Measurements from ENCODE around the gene SEPTIN3. TPM values are rescaled to one million over a fixed set of nuclear protein-coding genes. Genes with fewer than 3 reads are reported as not detected.

Gene SEPTIN3
- total RNA-seq, 1 donor from 2014 or later, result 8.2 TPM

DNA sequence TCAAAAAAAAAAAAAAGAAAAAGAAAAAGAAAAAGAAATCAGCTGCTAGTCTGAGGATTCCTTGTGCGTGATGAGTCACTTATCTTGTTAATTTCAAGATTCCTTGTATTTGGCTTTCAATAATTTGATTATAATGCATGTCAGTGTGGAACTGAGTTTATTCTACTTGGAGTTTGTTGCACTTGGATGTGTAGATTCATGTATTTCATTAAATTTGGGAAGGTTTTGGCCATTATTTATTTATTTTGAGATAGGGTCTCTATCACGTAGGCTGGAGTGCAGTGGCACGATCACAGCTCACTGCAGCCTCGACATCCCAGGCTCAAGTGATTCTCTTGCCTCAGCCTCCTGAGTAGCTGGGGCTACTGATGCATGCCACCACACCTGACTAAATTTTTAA, 44.1 kb downstream of the SEPTIN3 start:
- intact Hi-C loops (cut with micrococcal nuclease), result no loop called here

DNA sequence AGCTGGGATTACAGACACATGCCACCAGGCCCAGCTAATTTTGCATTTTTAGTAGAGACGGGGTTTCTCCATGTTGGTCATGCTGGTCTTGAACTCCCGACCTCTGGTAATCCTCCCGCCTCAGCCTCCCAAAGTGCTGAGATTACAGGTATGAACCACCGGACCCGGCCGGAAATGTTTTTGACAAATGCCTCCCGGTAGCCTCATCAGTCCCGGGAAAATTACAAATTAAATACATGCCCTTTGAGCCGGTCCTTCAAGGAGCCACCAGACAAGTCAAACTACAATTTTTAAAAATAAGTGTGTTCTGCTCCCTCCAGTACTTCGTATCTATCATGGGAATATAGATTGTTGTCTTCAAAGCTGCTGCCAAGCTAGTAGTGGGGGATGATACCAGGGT, 46.9 kb downstream of the SEPTIN3 start:
- intact Hi-C loops (cut with micrococcal nuclease), result no loop called here

DNA sequence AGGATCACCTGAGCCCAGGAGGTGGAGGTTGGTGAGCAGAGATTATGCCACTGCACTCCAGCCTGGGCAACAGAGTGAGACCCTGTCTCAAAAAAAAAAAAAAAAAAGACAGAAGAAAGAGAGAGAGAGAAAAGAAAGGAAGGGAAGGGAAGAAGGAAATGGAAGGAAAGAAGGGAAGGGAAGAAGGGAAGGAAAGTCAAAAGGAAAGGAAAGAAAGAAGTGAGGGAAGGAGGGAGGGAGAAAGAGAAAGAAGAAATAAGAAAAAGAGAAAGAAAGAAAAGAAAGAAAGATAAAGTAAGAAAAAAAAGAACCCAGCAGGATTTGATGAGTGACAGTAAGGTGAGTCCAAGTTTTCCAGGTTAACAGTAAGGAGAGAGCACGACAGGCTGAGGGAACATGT, 49.0 kb downstream of the SEPTIN3 start:
- intact Hi-C loops (cut with micrococcal nuclease), result no loop called here

Other genes with a start within 250 kb of the SEPTIN3 start
- gene CCDC134, start 168.8 kb upstream of the SEPTIN3 start, total RNA-seq, result 16.4 and 16.5 TPM in 2 replicates
- gene SREBF2, start 136.3 kb upstream of the SEPTIN3 start, total RNA-seq, result 156 and 160 TPM in 2 replicates
- 0.90 and 1.2 TPM in 2 replicates for gene SHISA8, start 54.4 kb upstream of the SEPTIN3 start, total RNA-seq
- gene TNFRSF13C, start 42.6 kb upstream of the SEPTIN3 start, total RNA-seq, result 1.1 and 1.7 TPM in 2 replicates
- 50.5 and 53.5 TPM in 2 replicates for gene CENPM, start 22.3 kb upstream of the SEPTIN3 start, total RNA-seq
- 2.9 and 3.5 TPM in 2 replicates for gene WBP2NL, start 29.3 kb downstream of the SEPTIN3 start, total RNA-seq
- gene NAGA, start 101.4 kb downstream of the SEPTIN3 start, total RNA-seq, result 44.1 and 44.2 TPM in 2 replicates
- 4.0 and 4.7 TPM in 2 replicates for gene PHETA2, start 104.8 kb downstream of the SEPTIN3 start, total RNA-seq
- gene SMDT1, start 110.3 kb downstream of the SEPTIN3 start, total RNA-seq, result 82.5 and 85.9 TPM in 2 replicates
- gene NDUFA6, start 121.3 kb downstream of the SEPTIN3 start, total RNA-seq, result 71.0 and 73.7 TPM in 2 replicates
- gene CYP2D6, start 161.4 kb downstream of the SEPTIN3 start, total RNA-seq, result 6.5 and 7.0 TPM in 2 replicates